ENCODE data around the gene JAG2.
A peak's percentile ranks its signal among the peaks of the same experiment; 100 is the strongest.

Gene JAG2

DNA sequence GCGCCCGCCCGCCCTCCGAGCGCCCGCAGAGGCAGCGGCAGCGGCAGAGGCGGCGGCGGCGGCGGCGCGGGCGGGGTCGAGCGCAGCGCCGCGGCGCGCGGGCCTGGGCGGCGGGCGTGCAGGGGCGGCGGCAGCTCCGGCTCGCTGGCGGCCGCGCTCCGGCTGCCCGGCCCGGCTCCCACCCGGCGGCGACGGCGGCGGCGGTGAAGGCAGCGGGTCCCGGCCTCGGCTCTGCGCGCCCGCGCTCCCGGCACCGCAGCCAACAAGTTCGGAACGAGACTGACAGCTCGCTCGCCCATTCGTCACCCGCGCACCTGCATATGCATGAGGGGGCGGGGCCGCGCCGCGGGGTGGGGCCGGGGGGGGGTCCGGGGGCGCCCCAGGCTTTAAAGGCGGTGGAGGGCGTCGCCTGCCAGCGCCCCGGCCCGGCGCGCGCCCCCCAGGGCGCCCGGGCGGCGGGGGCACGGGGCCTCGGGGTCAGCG lies at the start of gene JAG2:
Gene JAG2 (minus strand): TSS at position 281 of the 483 bp plus-strand sequence. CDS start 356 bp downstream, outside the sequence.
- peak; percentile 60 for DNase-seq

DNA sequence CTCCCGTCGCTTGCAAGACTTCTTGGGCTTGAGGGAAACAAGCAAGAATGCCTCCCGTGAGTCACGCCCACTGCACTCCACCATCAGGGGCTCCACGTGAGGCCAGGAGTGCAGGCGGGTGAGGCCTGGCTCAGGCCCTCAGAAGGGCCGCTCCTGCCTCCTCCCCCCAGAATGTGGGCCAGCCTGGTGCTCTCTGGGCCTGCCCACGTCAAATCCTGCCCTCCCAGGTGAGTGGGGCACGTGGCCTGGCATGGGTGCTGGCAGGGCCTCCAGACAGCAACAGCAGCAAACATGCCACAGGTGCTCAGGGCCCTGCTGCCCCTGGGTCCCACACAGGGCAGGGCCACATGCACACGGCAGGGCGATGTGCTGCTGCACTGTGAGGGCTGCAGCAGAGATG lies 49.2 kb upstream of the JAG2 start:
- DNase-seq, result no peak

DNA sequence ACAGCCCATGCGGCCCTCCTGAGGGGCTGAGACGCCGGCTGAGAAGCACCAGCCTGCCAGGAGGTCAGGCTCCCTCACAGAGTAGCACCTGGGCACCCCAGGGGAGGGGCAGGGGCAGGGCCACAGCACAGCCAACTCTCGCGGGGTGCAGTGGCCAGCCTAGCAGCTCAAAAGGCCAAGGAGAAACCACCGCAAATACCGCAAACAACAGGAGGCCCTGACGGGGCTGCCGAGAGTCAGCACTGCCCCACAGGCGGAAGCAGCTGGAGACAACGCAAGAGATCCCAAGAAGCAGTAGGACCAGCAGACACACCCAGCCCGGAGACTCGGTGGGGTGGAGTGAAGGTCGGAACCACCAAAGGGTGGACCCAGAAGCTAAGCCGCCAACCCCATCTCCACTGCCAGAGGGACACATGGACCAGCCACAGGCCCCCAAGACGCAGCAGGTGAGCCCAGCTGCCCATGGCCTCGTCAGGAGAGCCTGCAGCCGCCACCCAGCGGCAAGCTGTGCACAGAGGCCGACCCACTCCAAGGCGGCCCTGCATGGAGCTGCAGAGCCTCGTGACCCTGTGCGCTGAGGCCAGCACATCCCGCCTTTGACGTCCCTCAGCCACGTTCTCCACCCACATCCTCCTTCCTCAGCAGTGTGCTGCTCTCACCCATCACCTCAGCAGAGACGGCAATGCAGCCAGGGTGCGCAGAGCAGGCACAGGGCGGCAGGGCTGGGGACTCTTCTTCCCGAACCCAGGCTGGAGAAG lies 48.1 kb upstream of the JAG2 start:
- DNase-seq, result no peak

DNA sequence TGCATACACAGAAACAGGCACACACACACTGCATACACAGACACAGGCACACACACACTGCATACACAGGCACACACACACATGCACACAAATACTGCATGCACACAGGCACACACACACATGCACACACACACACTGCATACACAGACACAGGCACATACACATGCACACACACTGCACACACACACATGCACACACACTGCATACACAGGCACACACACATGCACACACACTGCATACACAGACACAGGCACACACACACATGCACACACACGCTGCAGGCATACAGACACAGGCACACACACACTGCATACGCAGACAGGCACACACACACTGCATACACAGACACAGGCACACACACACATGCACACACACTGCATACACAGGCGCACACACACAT lies 47.0 kb upstream of the JAG2 start:
- no peak for DNase-seq

DNA sequence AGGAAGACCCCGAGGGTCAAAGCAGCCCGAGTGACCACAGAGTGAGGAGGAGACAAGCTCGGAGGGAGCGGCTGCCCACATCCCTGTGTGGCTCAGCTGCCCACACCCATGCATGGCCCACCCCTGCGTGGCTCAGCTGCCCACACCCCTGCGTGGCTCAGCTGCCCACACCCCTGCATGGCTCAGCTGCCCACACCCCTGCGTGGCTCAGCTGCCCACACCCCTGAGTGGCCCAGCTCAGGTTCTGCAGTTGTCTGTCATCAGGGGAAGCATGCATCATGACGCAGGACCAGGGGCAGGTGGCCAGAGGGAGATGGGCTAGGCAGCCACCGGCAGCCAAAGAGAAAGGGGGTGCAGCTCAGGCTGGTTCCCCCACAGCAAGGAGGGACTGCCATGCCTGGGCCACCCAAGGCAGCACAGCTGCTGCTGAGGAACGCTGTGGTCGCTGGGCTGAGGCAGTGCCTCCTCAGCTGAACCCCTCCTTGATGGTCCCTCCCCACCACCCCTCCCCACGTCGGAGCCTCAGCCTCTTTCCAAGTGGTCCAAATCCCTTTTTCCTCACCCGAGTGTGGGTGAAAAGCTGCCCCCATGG lies 45.8 kb upstream of the JAG2 start:
- no peak for DNase-seq

DNA sequence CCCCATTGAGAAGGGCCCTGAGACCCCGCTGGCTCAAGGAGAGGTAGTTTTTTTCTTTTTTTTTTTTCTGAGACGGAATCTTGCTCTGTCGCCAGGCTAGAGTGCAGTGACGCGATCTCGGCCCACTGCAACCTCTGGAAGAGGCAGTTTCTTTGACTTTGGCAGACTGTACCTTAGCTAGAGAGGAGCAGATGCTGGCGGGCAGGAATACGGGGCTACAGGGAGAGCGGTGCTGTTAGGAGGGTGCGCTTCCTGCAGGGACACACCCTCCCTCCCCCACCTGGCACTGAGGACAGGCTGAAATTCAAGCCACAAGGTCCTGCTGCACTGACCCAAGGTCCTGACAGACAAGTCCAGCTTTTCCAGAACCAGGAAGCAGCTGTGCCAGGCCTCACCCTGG lies 44.8 kb upstream of the JAG2 start:
- no peak for DNase-seq

- DNase-seq, result no peak
Observed at GRCh38 chr14:105212541-105213300, 44.1 kb upstream of the JAG2 start.

DNA sequence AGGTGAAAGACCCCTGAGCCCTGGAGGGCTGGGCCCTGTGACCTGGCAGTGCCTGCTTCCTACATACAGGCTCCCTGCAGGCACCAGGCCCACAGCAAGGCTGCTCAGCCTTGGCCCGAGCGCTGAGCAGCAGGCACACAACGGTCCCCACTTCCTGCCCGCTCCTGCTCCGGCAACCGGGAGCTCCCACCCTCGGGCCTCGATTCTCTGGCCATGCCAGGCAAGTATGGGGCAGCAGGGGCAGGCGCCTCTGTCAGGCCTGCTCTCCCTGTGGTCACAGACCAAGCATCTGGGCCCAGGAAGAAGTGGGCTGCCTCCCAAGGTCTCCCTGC lies 43.1 kb upstream of the JAG2 start:
- DNase-seq, result no peak

DNA sequence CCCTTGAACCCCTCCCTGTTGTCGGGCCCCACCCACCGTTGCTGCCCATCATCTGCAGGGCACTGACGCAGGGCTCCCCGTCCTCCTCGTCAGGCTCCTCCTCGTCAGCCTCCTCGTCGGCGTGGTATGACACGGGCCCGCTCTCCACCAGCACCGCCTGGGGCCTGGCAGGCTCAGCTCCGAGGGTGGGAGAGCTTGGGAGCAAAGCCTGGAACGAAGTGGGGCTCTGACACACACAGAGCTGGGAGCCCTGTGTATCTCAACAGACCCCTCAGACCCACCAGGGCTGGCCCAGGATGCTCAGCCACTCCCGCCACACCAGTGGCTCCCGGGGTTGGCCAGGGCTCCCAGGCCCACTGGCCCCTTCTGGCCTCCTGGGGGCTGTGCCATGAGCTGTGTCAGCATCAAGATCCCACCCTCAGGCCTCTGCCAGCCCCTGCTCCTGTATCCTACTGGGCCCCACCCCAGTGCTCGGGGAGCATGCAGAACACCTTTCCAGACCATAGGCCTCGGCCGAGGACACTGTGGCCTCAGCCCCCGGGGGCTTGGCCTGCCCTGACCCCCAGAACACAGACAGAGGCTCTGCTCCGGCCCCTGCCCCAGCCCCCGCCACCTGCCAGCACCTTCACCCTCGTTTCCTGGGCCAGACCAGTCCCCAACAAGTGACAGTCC lies 42.6 kb upstream of the JAG2 start:
- no peak for DNase-seq

DNA sequence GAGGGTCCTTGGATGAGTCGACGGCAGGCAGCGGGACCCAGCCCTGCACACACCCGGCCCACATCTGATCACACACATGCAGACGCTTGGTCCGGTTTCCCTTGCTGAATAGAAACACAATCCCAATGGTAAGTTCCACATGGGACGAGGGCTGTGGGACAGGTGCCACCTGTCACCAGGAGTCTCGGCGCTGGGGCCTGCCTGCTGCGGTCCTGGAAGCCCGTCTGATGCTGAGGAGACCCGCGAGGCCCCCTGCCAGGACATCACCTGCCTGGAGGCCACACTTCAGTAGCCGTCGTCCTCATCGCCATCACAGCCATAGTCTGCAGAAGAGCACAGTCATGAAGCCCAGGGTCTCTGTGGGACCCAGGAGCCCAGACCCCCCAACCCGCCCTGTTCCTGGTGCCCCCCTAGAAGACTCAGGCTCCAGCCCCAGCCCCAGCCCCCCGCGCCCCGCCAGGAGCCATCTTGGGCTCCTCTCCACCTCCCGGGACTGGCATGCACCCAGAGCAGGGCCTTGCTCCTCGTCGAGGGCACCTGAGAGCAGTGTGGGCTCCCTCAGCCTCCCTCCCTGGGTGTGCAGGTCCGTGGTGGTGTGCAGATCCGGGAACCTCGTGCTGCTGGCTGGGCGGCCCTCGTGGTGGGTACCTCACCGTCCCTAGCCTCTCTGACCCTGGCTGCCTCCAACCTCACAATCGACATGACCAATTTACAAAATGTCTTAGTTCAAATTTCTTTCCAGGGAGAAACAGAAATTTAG lies 41.9 kb upstream of the JAG2 start:
- no peak for DNase-seq

DNA sequence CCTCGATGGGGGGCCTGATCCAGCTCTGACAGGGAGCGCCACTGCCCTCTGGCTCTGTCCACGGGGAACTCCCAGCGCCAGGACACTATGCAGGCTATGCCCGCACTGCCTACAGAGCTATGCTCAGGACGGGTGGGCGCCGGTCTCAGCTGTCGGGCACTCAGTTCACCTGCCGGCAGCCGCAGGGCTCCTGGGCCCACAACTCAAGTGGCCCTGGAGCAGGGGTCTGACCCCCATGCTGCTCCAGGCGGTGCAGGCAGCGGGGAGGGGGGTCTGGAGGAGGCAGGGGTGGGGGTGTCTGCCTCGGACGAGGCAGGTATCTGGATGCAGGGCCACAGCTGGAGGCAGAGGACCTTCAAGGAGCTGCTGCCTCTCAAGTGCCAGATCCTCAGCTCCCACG lies 41.1 kb upstream of the JAG2 start:
- DNase-seq, result no peak

DNA sequence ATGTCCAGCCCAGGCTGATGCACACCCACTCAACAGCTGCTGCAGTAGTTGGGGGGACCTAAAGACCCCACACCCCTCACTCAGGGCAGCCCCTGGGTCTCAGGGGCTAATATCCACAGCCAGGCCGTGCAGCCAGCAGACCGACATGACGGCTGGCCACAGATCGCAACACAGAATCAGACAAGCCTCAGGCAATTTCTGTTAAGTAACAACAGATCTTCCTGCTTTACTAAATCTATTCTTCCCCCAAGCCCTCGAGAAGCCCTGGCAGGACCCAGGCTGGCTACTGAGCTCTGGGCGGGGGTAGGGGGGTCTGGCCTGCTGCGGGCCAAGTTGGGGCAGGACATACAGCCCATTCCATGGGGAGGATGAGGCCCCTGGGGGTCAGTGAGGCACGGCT lies 40.5 kb upstream of the JAG2 start:
- no peak for DNase-seq

DNA sequence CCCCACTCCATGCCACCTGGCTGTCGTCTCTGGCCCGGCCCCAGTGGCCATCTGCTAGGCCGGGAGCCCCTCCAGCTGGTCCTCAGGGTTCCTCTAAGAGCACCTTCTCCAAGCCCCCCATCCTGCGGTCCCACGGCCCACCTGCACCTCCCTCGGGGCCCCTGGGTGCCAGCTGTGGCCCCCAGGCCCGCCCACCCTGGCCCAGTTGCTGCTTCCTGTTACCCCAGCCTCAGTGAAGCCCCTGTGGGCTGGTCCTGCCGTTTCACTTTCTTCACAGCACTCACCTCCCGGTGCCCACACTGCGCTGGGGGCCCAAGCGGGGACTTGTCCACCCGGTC lies 40.1 kb upstream of the JAG2 start:
- DNase-seq, result no peak

- no peak for DNase-seq
Observed at GRCh38 chr14:105207996-105208737, 39.6 kb upstream of the JAG2 start.

GRCh38 chr14:105207460-105207901 lies 38.9 kb upstream of the JAG2 start:
- no peak for DNase-seq

DNA sequence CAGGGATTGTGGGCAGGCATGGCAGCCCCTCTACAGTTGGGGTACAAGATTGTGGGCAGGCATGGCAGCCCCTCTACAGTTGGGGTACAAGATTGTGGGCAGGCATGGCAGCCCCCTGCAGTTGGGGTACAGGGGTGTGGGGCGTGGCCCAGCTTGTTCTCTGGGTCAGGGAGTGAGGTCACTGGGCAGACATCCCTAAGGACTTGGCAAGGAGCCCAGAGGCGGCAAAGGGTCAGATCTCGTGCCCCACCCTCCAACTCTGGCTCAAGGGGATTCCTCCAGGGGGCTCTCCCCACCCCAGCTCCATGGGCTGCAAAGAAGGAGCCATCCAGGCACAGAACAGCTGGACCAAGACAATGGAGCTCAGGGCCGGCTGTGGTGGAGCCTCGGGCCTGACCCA lies 38.3 kb upstream of the JAG2 start:
- DNase-seq, result no peak

- no peak for DNase-seq
Observed at GRCh38 chr14:105205673-105206208, 37.2 kb upstream of the JAG2 start.

GRCh38 chr14:105204931-105205672 lies 36.5 kb upstream of the JAG2 start:
- DNase-seq, result no peak

- no peak for DNase-seq
Observed at GRCh38 chr14:105204206-105204930, 35.8 kb upstream of the JAG2 start.

DNA sequence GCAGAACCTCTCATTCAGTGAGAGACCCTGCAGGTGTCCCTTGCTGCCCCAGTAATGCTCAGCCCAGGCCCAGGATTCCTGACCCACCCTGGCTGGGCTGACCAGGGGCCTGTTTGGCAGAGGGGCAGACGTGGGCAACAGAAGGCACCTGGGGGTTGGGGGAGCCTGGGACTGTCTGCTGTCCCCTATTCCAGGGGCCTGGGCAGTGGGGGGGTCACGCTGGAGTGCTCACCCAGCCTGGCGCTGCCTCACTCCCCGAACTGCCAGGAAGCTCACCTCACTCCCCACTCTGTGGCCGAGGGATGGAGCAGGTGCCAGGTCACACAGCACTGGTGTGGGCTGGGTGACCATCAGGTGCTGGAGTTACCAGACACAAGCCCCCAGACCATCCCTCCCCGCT lies 35.1 kb upstream of the JAG2 start:
- DNase-seq, result no peak

Data from activated naive CD4-positive, alpha-beta T cell treated with Interleukin-2 at 50 U/mL for 16 hours (primary cell).